Measurements from ENCODE around the gene QPRT. TPM values are rescaled to one million over a fixed set of nuclear protein-coding genes. Genes with fewer than 3 reads are reported as not detected.

Gene QPRT
- polyA plus RNA-seq, 1 of the 3 experiments (the other 2 are of a cell fraction): 12.5 TPM

- no peaks in the 10 kb centered on the region for H3K36me3 ChIP-seq (replicated peaks in 1 of 2; ENCODE audit: control insufficient read depth in 1 of 2, insufficient read depth in 2 of 2, low read length in 1 of 2)
- no peaks in the 10 kb centered on the region for H3F3A ChIP-seq (replicated peaks; ENCODE audit: insufficient read depth)
- DNase-seq: no peak
- H3K27ac ChIP-seq (ENCODE audit: low read depth in 2 of 2, low read length in 1 of 2): no peak overlapping the region
- H3K9me2 ChIP-seq: no peaks in the 10 kb centered on the region
- ChIA-PET POLR2A (no interaction called here), CTCF (no interaction called here)
- no peaks in the 10 kb centered on the region for H3K9me3 ChIP-seq
- H4K20me1 ChIP-seq (ENCODE audit: insufficient read depth): no peaks in the 10 kb centered on the region
- no peak overlapping the region for H3K9ac ChIP-seq
- H3K4me1 ChIP-seq (ENCODE audit: control insufficient read depth in 1 of 2, insufficient read depth in 2 of 2, low read depth in 1 of 2, low read length in 1 of 2): no peaks in the 10 kb centered on the region
- H2AFZ ChIP-seq (ENCODE audit: low read depth): no peak overlapping the region
- no peak overlapping the region for H3K4me3 ChIP-seq (ENCODE audit: low read depth in 2 of 2, low read length in 1 of 2)
- WGBS (ENCODE audit: low lambda C conversion rate): 94% methylated on average over 4 of the region's 4 CpGs
- no peak for TF ChIP-seq GABPA (IDR thresholded peaks at IDR 0.05; ENCODE audit: low read depth)
- no peak for TF ChIP-seq SMC3 (IDR thresholded peaks at IDR 0.05; ENCODE audit: low read depth, low read length)
- TF ChIP-seq RXRA (IDR thresholded peaks at IDR 0.05; ENCODE audit: borderline replicate concordance, low read depth): no peak
- TF ChIP-seq FOSL2 (IDR thresholded peaks at IDR 0.05; ENCODE audit: borderline replicate concordance, low read depth): no peak
- TF ChIP-seq JUND (IDR thresholded peaks at IDR 0.05): no peak
- TF ChIP-seq EP300 (IDR thresholded peaks at IDR 0.05; ENCODE audit: borderline replicate concordance in 1 of 2, low read depth in 1 of 2, low read length in 1 of 2): no peak
- TF ChIP-seq YY1 (IDR thresholded peaks at IDR 0.05; ENCODE audit: low read depth): no peak
- no peak for TF ChIP-seq PBX3 (IDR thresholded peaks at IDR 0.05)
- TF ChIP-seq RFX5 (IDR thresholded peaks at IDR 0.05; ENCODE audit: low read length): no peak
- TF ChIP-seq, protein P1, sequence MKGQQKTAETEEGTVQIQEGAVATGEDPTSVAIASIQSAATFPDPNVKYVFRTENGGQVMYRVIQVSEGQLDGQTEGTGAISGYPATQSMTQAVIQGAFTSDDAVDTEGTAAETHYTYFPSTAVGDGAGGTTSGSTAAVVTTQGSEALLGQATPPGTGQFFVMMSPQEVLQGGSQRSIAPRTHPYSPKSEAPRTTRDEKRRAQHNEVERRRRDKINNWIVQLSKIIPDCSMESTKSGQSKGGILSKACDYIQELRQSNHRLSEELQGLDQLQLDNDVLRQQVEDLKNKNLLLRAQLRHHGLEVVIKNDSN (IDR thresholded peaks at IDR 0.05; ENCODE audit: borderline replicate concordance, low read depth): no peak
- TF ChIP-seq TCF12 (IDR thresholded peaks at IDR 0.05): no peak
- TF ChIP-seq, protein P2, sequence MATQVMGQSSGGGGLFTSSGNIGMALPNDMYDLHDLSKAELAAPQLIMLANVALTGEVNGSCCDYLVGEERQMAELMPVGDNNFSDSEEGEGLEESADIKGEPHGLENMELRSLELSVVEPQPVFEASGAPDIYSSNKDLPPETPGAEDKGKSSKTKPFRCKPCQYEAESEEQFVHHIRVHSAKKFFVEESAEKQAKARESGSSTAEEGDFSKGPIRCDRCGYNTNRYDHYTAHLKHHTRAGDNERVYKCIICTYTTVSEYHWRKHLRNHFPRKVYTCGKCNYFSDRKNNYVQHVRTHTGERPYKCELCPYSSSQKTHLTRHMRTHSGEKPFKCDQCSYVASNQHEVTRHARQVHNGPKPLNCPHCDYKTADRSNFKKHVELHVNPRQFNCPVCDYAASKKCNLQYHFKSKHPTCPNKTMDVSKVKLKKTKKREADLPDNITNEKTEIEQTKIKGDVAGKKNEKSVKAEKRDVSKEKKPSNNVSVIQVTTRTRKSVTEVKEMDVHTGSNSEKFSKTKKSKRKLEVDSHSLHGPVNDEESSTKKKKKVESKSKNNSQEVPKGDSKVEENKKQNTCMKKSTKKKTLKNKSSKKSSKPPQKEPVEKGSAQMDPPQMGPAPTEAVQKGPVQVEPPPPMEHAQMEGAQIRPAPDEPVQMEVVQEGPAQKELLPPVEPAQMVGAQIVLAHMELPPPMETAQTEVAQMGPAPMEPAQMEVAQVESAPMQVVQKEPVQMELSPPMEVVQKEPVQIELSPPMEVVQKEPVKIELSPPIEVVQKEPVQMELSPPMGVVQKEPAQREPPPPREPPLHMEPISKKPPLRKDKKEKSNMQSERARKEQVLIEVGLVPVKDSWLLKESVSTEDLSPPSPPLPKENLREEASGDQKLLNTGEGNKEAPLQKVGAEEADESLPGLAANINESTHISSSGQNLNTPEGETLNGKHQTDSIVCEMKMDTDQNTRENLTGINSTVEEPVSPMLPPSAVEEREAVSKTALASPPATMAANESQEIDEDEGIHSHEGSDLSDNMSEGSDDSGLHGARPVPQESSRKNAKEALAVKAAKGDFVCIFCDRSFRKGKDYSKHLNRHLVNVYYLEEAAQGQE (IDR thresholded peaks at IDR 0.05; ENCODE audit: low read depth, low read length): no peak
- no peak for TF ChIP-seq RAD21 (IDR thresholded peaks at IDR 0.05; ENCODE audit: low read length)
- TF ChIP-seq GATA2 (CRISPR knock-in tag; IDR thresholded peaks at IDR 0.05): no peak
- no peak for TF ChIP-seq FOXM1 (IDR thresholded peaks at IDR 0.05; ENCODE audit: low read depth)
- TF ChIP-seq CHD2 (IDR thresholded peaks at IDR 0.05; ENCODE audit: low read length, partially characterized antibody): no peak
- no peaks in the 10 kb centered on the region for H3K79me2 ChIP-seq (ENCODE audit: insufficient read depth)
- H3K4me2 ChIP-seq: no peak overlapping the region
- no peaks in the 10 kb centered on the region for H3K27me3 ChIP-seq (ENCODE audit: insufficient read depth)
These were observed 33.8 kb upstream of the QPRT start for GRCh38 chr16:29644973-29645693.

Measured in SK-N-SH (cell line).